Astrocyte (in vitro differentiated cells and primary cell): ENCODE results near the gene KPNA5.

ENCODE experiments used
- EZH2 ChIP-seq: IDR thresholded peaks from 2 replicates; pipeline ENCODE4 v1.6.1; 2012; ENCODE audit warnings: mild to moderate bottlenecking, low read length, inconsistent platforms; ENCODE audit not compliant: insufficient read depth
- TF ChIP-seq, protein P1 (sequence below): IDR thresholded peaks from 2 replicates; pipeline ENCODE4 v1.5.1; 2011; ENCODE audit warnings: low read depth, mild to moderate bottlenecking, inconsistent platforms, low read length, moderate library complexity; ENCODE audit not compliant: insufficient read depth

DNA sequence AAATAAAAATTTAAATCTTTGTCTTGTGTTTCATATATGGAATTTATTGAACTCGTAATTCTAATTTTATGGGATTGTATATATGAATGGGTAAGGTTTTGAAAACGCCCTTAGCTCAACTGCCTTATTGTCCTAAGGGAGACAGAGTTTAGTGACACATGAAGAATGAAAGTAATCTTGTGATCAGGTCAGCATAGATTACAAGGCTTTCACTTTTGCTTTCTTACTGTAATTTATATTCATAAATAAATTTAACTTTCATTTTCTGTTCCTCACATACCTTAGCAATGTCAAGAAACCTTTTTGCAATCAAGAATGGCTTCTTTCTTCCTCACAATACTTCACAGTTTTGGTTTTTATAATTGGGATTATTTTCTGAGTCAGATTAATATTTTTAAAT is 14.4 kb downstream of the KPNA5 start:
- TF ChIP-seq, protein P1, sequence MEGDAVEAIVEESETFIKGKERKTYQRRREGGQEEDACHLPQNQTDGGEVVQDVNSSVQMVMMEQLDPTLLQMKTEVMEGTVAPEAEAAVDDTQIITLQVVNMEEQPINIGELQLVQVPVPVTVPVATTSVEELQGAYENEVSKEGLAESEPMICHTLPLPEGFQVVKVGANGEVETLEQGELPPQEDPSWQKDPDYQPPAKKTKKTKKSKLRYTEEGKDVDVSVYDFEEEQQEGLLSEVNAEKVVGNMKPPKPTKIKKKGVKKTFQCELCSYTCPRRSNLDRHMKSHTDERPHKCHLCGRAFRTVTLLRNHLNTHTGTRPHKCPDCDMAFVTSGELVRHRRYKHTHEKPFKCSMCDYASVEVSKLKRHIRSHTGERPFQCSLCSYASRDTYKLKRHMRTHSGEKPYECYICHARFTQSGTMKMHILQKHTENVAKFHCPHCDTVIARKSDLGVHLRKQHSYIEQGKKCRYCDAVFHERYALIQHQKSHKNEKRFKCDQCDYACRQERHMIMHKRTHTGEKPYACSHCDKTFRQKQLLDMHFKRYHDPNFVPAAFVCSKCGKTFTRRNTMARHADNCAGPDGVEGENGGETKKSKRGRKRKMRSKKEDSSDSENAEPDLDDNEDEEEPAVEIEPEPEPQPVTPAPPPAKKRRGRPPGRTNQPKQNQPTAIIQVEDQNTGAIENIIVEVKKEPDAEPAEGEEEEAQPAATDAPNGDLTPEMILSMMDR: no peak
- no peak for TF ChIP-seq EZH2
